Measurements from ENCODE around the gene USP34. TPM values are rescaled to one million over a fixed set of nuclear protein-coding genes. Genes with fewer than 3 reads are reported as not detected.

USP34 gene
- total and polyA plus RNA-seq, 9 of the 15 experiments (the other 6 are each of a cell fraction or from before 2014, with no cell fraction given): 19.8 to 108 (median 67.8) TPM

DNA sequence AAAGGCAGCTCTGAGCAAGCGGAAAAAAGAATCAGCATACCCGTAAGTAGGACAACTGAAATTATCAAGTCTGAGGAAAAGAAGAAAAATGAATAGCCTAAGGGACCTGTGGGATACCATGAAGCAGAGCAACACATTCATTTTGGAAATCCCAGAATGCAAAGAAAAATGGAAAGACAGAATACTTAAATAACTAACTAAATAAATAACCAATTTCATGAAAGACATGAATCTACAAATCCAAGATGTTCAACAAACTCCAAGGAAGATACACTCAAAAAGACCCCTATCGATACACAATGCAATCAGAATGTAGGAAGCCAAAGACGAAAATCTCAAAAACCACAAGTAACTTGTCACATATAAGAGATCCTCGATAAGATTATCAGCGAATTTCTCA lies 117.0 kb downstream of the USP34 start (continued):
- no peak for TF ChIP-seq RBBP5 (IDR thresholded peaks at IDR 0.05; ENCODE audit: borderline replicate concordance, insufficient read depth, low read length, poor library complexity, severe bottlenecking)

DNA sequence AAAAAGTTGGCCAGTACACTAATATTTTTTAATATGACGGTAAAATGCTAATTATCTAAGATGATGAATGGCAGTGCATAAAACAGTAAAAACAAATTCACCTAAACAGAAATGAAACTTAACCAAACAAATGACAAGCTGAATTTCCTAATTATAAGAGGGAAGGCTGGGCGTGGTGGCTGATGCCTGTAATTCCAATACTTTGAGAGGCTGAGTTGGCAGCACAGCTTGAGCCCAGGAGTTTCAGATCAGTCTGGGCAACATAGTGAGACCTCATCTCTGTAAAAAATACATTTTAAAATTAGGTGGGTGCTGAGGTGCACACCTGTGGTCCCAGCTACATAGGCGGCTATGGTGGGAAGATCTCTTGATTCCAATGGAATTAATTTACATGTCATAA lies 120.1 kb downstream of the USP34 start:
- TF ChIP-seq NFIC (IDR thresholded peaks at IDR 0.05) (no peak), ZNF165 (CRISPR knock-in tag; IDR thresholded peaks at IDR 0.05; ENCODE audit: borderline replicate concordance) (no peak), ELF4 (CRISPR knock-in tag; IDR thresholded peaks at IDR 0.05) (no peak), ZNF384 (IDR thresholded peaks at IDR 0.05; ENCODE audit: low read depth, low read length) (no peak), ZFP30 (CRISPR knock-in tag; IDR thresholded peaks at IDR 0.05; ENCODE audit: borderline replicate concordance) (no peak), KLF1 (tag; IDR thresholded peaks at IDR 0.05) (no peak), LCOR (CRISPR knock-in tag; IDR thresholded peaks at IDR 0.05) (no peak), SMARCA5 (IDR thresholded peaks at IDR 0.05) (no peak), U2AF2 (optimal IDR thresholded peaks at IDR 0.05; ENCODE audit: low read depth, low read length) (no peak), PYGO2 (tag; IDR thresholded peaks at IDR 0.05) (no peak), NFATC3 (IDR thresholded peaks at IDR 0.05) (no peak), FOXJ2 (tag; IDR thresholded peaks at IDR 0.05) (no peak), SOX6 (IDR thresholded peaks at IDR 0.05) (no peak), CXXC5 (CRISPR knock-in tag; IDR thresholded peaks at IDR 0.05) (no peak), MYC (IDR thresholded peaks at IDR 0.05; ENCODE audit: low read depth, low read length) (no peak), MYC (CRISPR knock-in tag; IDR thresholded peaks at IDR 0.05; ENCODE audit: borderline replicate concordance, low read depth) (no peak), KLF10 (CRISPR knock-in tag; IDR thresholded peaks at IDR 0.05) (no peak), ZC3H8 (IDR thresholded peaks at IDR 0.05) (no peak)
- TF ChIP-seq, protein P1, sequence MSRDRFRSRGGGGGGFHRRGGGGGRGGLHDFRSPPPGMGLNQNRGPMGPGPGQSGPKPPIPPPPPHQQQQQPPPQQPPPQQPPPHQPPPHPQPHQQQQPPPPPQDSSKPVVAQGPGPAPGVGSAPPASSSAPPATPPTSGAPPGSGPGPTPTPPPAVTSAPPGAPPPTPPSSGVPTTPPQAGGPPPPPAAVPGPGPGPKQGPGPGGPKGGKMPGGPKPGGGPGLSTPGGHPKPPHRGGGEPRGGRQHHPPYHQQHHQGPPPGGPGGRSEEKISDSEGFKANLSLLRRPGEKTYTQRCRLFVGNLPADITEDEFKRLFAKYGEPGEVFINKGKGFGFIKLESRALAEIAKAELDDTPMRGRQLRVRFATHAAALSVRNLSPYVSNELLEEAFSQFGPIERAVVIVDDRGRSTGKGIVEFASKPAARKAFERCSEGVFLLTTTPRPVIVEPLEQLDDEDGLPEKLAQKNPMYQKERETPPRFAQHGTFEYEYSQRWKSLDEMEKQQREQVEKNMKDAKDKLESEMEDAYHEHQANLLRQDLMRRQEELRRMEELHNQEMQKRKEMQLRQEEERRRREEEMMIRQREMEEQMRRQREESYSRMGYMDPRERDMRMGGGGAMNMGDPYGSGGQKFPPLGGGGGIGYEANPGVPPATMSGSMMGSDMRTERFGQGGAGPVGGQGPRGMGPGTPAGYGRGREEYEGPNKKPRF (IDR thresholded peaks at IDR 0.05; ENCODE audit: low read depth, low read length): no peak
- TF ChIP-seq, protein P2, sequence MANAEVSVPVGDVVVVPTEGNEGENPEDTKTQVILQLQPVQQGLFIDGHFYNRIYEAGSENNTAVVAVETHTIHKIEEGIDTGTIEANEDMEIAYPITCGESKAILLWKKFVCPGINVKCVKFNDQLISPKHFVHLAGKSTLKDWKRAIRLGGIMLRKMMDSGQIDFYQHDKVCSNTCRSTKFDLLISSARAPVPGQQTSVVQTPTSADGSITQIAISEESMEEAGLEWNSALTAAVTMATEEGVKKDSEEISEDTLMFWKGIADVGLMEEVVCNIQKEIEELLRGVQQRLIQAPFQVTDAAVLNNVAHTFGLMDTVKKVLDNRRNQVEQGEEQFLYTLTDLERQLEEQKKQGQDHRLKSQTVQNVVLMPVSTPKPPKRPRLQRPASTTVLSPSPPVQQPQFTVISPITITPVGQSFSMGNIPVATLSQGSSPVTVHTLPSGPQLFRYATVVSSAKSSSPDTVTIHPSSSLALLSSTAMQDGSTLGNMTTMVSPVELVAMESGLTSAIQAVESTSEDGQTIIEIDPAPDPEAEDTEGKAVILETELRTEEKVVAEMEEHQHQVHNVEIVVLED (CRISPR knock-in tag; IDR thresholded peaks at IDR 0.05): no peak
- H3K4me3 ChIP-seq: no peak overlapping the region
- H3K9me3 ChIP-seq (replicated peaks; ENCODE audit: control insufficient read depth, insufficient read depth, low read depth, low read length): peaks cover 10% of the 10 kb centered on the region
- H2AFZ ChIP-seq (ENCODE audit: low read depth, low read length): no peak overlapping the region
- 74% methylated on average over 3 of the region's 3 CpGs for WGBS (ENCODE audit: insufficient coverage, low coverage, missing lambda C conversion rate)
- BruUV-seq (replicated peaks): no TSS peak
- no peak for DNase-seq (ENCODE audit: extremely low read depth in 1 of 4, low spot score in 3 of 4)
- ChIA-PET POLR2A (no interaction called here), CTCF (ENCODE audit: low intra/inter-chr PET ratio) (no interaction called here)
- peaks cover 72% of the 10 kb centered on the region for H3K36me3 ChIP-seq (ENCODE audit: control insufficient read depth, insufficient read depth, low read length)
- in situ Hi-C loops (cut with MboI): no loop called here
- ATAC-seq: no peak
- H4K20me1 ChIP-seq (replicated peaks; ENCODE audit: control insufficient read depth, insufficient read depth, low read length): no peaks in the 10 kb centered on the region
- FAIRE-seq: no peak
- intact Hi-C loops (cut with micrococcal nuclease): no loop called here
- H3K4me1 ChIP-seq (replicated peaks in 1 of 2; ENCODE audit: control insufficient read depth in 2 of 2, insufficient read depth in 2 of 2, low read length in 2 of 2): no peaks in the 10 kb centered on the region
- H3K9ac ChIP-seq (ENCODE audit: insufficient read depth in 1 of 2, low read depth in 2 of 2, low read length in 2 of 2): no peak overlapping the region
- no peaks in the 10 kb centered on the region; a peak in 1 of 5 replicates for H3K27me3 ChIP-seq (ENCODE audit: control insufficient read depth in 2 of 2, insufficient read depth in 2 of 2, low read length in 2 of 2)
- H3K79me2 ChIP-seq (ENCODE audit: control insufficient read depth, insufficient read depth, low read length): peaks cover 26% of the 10 kb centered on the region
- H3K4me2 ChIP-seq (ENCODE audit: insufficient read depth, low read length): no peak overlapping the region
- H3K9me1 ChIP-seq (ENCODE audit: control insufficient read depth, insufficient read depth, low read length): no peaks in the 10 kb centered on the region
- H3K27ac ChIP-seq (ENCODE audit: extremely low read depth, low read depth, low read length): no peak overlapping the region

Measured in K562 (cell line).